GM19099 (cell line): ENCODE data around the gene TP53TG3B.
"Not testable (repeated sequence)": the region's sequence is repeated elsewhere in the genome, so short reads cannot be mapped to it uniquely, and the experiment has no call there.

Experiments used
- POLR2A ChIP-seq: IDR thresholded peaks from 3 replicates; pipeline ENCODE4 v1.6.1; 2011; ENCODE audit warnings: low read depth; ENCODE audit not compliant: insufficient read length; ENCODE audit errors: extremely low read depth

TP53TG3B gene

GRCh38 chr16:33360541-33360940 lies at the start of gene TP53TG3B:
TP53TG3B (plus strand) TSS chr16:33360841; CDS start chr16:33360909, 68 bp downstream.
- TF ChIP-seq POLR2A = not testable (repeated sequence)
